ENCODE measurements around the gene ATP6V1B1. TPM values are rescaled to one million over a fixed set of nuclear protein-coding genes. Genes with fewer than 3 reads are reported as not detected.

Gene ATP6V1B1
- total RNA-seq, 1 donor: not detected

DNA sequence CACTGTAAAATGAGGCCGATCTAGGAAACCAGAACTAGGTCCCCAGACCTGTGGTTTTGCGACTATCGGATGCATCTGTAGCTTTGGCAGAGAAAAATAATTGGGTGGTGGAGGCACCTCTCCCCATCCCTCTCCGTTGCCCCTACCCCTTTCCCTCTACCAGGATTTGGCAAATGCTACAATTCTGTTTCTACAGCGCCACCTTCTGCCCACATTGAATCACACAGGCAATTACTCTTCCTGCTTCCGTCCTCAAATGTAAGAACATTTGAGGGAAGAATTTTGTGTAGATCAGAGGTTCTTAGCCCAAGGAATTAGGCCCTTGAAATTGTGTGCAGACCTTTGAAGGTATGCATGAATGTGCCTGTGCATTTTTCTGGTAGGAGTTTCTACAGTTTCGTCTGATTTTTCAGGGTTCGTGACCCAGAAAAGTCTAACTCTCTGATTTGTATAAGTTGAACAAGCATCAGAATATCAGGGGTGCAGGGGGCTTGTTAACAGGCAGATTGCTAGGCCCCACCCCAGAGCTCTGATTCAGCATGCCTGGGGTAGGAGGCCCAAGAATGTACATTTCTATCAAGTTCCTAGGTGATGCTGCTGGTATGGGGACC is 11.2 kb downstream of the ATP6V1B1 start:
- peak; percentile 67 for DNase-seq (ENCODE audit: low read depth)
- no peak overlapping the region for H3K4me3 ChIP-seq (ENCODE audit: low read depth, low read length)
- TF ChIP-seq, protein P1, sequence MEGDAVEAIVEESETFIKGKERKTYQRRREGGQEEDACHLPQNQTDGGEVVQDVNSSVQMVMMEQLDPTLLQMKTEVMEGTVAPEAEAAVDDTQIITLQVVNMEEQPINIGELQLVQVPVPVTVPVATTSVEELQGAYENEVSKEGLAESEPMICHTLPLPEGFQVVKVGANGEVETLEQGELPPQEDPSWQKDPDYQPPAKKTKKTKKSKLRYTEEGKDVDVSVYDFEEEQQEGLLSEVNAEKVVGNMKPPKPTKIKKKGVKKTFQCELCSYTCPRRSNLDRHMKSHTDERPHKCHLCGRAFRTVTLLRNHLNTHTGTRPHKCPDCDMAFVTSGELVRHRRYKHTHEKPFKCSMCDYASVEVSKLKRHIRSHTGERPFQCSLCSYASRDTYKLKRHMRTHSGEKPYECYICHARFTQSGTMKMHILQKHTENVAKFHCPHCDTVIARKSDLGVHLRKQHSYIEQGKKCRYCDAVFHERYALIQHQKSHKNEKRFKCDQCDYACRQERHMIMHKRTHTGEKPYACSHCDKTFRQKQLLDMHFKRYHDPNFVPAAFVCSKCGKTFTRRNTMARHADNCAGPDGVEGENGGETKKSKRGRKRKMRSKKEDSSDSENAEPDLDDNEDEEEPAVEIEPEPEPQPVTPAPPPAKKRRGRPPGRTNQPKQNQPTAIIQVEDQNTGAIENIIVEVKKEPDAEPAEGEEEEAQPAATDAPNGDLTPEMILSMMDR (IDR thresholded peaks at IDR 0.05; ENCODE audit: insufficient read depth, low read depth, low read length): peak; percentile 80

DNA sequence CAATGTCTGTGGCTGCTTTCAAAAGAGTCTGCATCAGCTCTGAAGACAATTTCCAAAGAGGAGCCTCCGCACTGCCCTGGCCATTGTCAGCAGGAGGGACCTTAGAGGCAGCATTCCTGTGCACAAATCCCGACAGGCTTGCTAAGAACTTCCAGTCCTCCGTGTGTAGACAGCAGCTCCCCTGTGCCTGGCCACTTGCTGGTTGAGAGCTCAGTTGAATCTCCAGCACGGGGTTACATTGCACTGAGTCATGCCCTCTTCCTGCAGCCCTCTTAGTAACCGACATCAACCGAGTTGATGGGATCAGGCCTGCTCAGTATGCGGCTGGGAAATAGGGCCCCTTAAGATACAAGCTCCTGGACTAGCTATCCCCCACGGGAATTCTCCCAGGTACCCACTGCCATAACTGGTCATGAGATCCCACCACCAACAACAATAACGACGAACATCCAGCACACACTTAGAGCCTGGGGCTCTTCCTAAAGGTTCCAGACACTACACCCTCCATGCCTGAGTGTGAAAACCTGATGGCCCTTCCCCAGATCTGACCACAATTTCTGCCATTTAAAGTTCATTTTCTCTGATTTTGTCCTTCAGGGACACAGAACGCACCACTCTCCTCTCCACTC is 12.0 kb downstream of the ATP6V1B1 start:
- peak; percentile 29 for DNase-seq (ENCODE audit: low read depth)
- TF ChIP-seq, protein P1 (IDR thresholded peaks at IDR 0.05; ENCODE audit: insufficient read depth, low read depth, low read length): no peak
- H3K4me3 ChIP-seq (ENCODE audit: low read depth, low read length): no peak overlapping the region

DNA sequence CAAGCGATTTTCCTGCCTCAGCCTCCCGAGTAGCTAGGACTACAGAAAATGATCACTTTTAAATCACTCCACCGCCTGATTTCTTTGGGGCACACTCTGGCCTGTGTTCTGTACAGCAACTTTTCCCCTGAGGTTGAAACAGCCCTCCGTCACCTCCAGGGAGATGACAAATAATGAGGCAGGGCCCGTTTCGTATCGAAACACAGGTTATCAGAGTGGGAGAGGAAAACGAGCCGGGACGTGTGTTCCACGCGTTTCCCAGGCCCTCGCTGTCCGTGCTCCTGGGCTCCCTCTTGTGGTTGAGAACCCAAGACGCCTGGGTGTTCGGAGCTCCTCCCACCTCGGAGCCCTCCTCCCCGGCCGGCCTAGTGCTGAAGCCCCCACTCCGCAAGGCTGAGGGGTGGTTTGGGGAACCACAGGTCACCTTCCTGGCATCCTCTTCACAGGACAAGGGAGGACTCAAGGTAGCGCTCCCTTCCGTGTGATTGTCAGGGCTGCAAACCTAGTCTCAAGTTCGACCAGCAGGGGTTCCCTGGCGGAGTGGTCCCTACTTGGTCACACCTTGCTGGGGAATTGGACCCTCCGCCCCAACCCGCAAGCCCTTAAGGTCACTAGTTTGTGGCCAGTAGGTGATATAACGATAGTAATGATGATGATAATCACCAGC is 12.8 kb downstream of the ATP6V1B1 start:
- TF ChIP-seq, protein P1 (IDR thresholded peaks at IDR 0.05; ENCODE audit: insufficient read depth, low read depth, low read length): peak; percentile 92
- peak; percentile 72 for DNase-seq (ENCODE audit: low read depth)
- H3K4me3 ChIP-seq (ENCODE audit: low read depth, low read length): peak overlapping the region; percentile 40

DNA sequence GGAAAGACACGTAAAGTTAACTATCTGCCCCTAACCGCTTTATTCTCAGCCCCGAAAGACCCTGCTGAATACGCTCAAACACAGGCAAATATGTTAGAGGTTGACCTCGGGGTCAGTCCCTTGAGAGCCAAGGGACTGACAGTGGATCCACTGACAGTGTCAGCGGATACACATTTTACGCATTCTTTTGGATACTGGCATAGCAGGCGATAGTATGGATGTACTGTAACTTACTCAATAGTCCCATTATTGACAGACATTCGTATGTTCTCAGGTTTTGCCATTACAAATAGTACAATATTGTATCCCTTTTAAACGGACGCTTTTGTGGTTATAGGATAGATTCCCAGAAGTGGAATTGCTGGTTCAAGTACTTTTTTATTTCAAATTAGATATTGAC is 13.4 kb downstream of the ATP6V1B1 start:
- no peak overlapping the region for H3K4me3 ChIP-seq (ENCODE audit: low read depth, low read length)
- DNase-seq (ENCODE audit: low read depth): no peak
- TF ChIP-seq, protein P1 (IDR thresholded peaks at IDR 0.05; ENCODE audit: insufficient read depth, low read depth, low read length): no peak

DNA sequence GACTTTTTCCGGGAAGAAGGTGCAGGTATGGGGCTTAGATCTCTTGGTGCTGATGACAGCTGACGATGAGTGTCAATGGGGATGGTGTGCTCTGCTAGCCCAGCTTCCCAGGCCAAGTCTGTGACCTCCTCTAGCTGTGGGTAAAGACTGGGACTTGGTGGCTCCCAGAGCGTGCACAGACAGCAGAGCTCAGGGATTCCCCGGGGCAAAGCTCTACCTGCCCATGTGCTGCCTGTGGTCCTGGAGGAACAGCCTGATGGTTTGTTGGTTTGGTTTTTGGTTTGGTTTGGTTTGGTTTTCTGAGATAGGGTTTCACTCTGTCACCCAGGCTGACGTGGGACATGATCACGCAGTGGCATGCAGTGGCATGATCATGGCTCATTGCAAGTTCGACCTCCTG is 19.2 kb downstream of the ATP6V1B1 start:
- no peak overlapping the region for H3K4me3 ChIP-seq (ENCODE audit: low read depth, low read length)
- TF ChIP-seq, protein P1 (IDR thresholded peaks at IDR 0.05; ENCODE audit: insufficient read depth, low read depth, low read length): no peak
- DNase-seq (ENCODE audit: low read depth): no peak

DNA sequence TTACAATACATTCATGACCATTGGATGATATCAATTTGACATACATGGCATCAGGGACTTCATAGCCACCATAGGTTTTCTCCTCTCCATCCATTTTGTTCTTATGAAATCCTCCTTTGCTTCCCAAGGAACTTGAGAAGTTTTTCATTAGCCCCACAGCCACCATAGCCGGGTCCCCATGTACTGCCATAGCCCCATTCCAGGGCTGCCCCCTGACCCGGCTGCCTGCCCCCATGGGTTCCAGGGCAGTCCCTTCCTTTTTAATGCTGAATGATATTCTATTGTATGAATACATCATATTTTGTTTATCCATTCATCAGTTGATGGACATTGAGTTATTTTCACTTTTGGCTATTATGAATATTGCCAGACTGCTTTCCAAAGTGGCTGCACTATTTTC is 20.4 kb downstream of the ATP6V1B1 start:
- TF ChIP-seq, protein P1 (IDR thresholded peaks at IDR 0.05; ENCODE audit: insufficient read depth, low read depth, low read length): no peak
- no peak for DNase-seq (ENCODE audit: low read depth)
- H3K4me3 ChIP-seq (ENCODE audit: low read depth, low read length): no peak overlapping the region
